Measurements from ENCODE around the gene PRND. TPM values are rescaled to one million over a fixed set of nuclear protein-coding genes. Genes with fewer than 3 reads are reported as not detected.
A peak's percentile ranks its signal among the peaks of the same experiment; 100 is the strongest.

The PRND gene
- total and polyA plus RNA-seq, 7 donors: 0.04 to 6.4 (median 0.95) TPM; not detected in 2

DNA sequence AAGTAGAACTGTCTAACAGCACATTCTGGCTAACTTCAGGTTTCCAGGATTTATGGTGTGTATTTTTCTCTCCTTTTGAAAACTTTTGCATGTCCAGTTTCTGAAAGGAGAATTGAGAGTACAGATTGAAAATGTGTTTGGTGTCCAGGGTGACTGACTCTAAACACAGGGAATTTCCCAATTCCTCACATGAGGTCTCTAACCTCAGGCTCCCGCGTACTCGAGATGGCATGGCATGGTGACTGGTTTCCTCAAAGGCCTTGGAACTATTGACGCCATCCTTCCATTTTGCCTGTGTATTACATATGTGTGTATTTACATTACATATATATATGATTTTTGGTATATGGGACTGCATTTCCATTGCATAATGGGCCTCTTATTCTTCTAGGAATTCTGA lies 52.5 kb downstream of the PRND start:
- 95 to 96% methylated on average over 4 of the region's 4 CpGs for WGBS, 2 donors
- no peak for DNase-seq
- Histone ChIP-seq H3K4me3 (no peak overlapping the region), H3K4me1 (peaks cover 0 to 10% (median 0%) of the 10 kb centered on the region in 4 donors), H3K9me3 (no peaks in the 10 kb centered on the region), H3K27me3 (no peaks in the 10 kb centered on the region), H3K27ac (peak overlapping the region in 3 of 4 donors; percentile 10 to 54 (median 20)), H3K36me3 (no peaks in the 10 kb centered on the region)
- TF ChIP-seq EP300 (IDR thresholded peaks at IDR 0.05) (no peak), POLR2AphosphoS5 (IDR thresholded peaks at IDR 0.05) (no peak), POLR2A (IDR thresholded peaks at IDR 0.05) (no peak)
- TF ChIP-seq, protein P1, sequence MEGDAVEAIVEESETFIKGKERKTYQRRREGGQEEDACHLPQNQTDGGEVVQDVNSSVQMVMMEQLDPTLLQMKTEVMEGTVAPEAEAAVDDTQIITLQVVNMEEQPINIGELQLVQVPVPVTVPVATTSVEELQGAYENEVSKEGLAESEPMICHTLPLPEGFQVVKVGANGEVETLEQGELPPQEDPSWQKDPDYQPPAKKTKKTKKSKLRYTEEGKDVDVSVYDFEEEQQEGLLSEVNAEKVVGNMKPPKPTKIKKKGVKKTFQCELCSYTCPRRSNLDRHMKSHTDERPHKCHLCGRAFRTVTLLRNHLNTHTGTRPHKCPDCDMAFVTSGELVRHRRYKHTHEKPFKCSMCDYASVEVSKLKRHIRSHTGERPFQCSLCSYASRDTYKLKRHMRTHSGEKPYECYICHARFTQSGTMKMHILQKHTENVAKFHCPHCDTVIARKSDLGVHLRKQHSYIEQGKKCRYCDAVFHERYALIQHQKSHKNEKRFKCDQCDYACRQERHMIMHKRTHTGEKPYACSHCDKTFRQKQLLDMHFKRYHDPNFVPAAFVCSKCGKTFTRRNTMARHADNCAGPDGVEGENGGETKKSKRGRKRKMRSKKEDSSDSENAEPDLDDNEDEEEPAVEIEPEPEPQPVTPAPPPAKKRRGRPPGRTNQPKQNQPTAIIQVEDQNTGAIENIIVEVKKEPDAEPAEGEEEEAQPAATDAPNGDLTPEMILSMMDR (IDR thresholded peaks at IDR 0.05): no peak
- intact Hi-C loops (cut with DNase I): no loop called here

- WGBS, 2 donors: 85% methylated on average over 21 of the region's 21 CpGs
- no peak overlapping the region for H3K27ac ChIP-seq
- TF ChIP-seq, protein P1 (IDR thresholded peaks at IDR 0.05): no peak
- TF ChIP-seq POLR2AphosphoS5 (IDR thresholded peaks at IDR 0.05): no peak
- no peak for TF ChIP-seq POLR2A (IDR thresholded peaks at IDR 0.05)
- TF ChIP-seq EP300 (IDR thresholded peaks at IDR 0.05): no peak
- no peaks in the 10 kb centered on the region for H3K27me3 ChIP-seq
- no peaks in the 10 kb centered on the region for H3K36me3 ChIP-seq
- peaks cover 0 to 10% (median 0%) of the 10 kb centered on the region in 4 donors for H3K4me1 ChIP-seq
- intact Hi-C loops (cut with DNase I): no loop called here
- no peak overlapping the region for H3K4me3 ChIP-seq
- no peak for DNase-seq
- no peaks in the 10 kb centered on the region for H3K9me3 ChIP-seq
Observed at GRCh38 chr20:4775322-4776078, 53.8 kb downstream of the PRND start.

- DNase-seq: no peak
- Histone ChIP-seq H3K27ac (no peak overlapping the region), H3K4me1 (peaks cover 0 to 10% (median 0%) of the 10 kb centered on the region in 4 donors), H3K36me3 (no peaks in the 10 kb centered on the region), H3K9me3 (no peaks in the 10 kb centered on the region), H3K27me3 (no peaks in the 10 kb centered on the region), H3K4me3 (no peak overlapping the region)
- intact Hi-C loops (cut with DNase I): no loop called here
- WGBS, 2 donors: 68 to 83% methylated on average over 14 of the region's 14 CpGs
- TF ChIP-seq EP300 (IDR thresholded peaks at IDR 0.05) (no peak), POLR2A (IDR thresholded peaks at IDR 0.05) (no peak), POLR2AphosphoS5 (IDR thresholded peaks at IDR 0.05) (no peak)
- TF ChIP-seq, protein P1 (IDR thresholded peaks at IDR 0.05): no peak
Observed at GRCh38 chr20:4776079-4776630, 54.4 kb downstream of the PRND start.

Other genes starting within 250 kb of the PRND start
- 100 to 1,000 TPM; 285 to 415 (median 351) TPM for gene PRNP, start 35.5 kb upstream of the PRND start, total RNA-seq
- gene PRNP, start 35.5 kb upstream of the PRND start, polyA plus RNA-seq: 10 to 100 TPM; 14.8 to 66.0 (median 16.8) TPM
- 10 to 100 TPM; 14.6 to 37.4 (median 17.8) TPM for gene RASSF2, start 101.7 kb downstream of the PRND start, total RNA-seq
- gene RASSF2, start 101.7 kb downstream of the PRND start, polyA plus RNA-seq: 10 to 100 TPM in 1 of 3 donors, 1 to 10 TPM in 2; 3.6 to 19.9 (median 5.5) TPM